NCI-H1436 (cell line): ENCODE results near the gene ETV6.
"Not testable (repeated sequence)": the region's sequence is repeated elsewhere in the genome, so short reads cannot be mapped to it uniquely, and the experiment has no call there.

ENCODE experiments used
- DNase-seq: peaks from one replicate; lab custom pipeline; 2025; lab: John Stamatoyannopoulos, UW

Gene ETV6

DNA sequence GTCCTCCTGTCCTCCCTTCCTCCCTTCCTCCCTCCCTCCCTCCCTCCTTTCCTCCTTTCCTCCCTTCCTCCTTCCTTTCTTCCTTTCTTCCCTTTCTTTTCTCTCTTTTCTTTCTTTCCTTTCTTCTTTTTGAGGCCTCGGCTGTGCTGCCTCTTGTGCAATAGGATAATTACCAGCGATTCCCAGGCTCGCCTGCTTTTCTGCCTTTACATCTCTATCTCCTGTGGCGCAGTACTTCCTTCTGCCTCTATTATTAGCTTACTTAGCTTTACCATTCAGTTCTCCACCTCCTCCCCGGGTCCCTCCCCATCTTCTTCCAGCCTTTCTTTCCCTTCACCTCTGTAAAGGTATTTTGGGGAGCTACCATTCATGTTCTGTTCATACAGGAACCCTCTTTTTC, 19.9 kb downstream of the ETV6 start:
- DNase-seq, result no peak

DNA sequence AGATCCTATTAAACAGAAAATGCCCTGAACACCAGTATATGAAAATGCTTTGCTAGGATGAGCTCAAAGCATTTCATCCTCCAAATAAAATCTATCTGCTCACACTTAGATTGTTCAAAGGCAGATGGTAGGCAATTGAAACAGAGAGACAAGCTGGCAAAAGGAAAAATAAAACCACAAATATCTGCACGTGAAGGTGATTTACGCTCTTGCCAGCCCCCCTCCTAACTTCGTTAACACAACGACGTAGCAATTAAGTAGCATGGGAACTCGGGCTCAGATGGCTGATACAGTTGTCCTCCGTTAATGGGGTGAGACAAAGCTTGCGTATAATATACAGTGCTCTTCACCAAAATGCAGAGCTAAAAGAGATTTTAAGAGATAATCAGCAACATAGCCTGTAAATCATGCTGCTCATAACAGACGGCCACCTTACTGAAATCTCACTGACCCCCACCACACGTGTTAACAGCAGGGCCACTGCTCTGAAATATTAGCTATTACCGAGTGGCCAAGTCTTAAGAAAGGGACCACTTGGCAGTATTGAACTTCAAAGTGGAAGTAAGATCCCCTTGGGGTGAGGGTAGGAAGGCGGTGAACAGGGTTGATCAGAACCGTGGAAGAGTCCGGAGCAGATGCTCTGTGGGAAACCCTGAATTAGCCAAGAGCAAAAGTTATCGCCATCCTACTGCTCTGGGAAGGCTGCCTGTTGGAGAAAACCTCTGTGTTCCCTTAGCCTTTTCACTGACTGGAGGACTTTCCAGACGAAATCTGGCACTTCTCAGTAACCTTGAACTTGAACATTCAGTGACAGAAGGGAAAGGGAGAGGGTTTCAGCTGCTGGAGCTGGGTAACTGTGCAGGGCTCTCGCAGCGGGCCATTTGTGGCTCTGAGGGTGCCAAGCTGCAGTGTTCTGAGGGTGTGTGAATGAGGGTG, 23.1 kb downstream of the ETV6 start:
- no peak for DNase-seq

DNA sequence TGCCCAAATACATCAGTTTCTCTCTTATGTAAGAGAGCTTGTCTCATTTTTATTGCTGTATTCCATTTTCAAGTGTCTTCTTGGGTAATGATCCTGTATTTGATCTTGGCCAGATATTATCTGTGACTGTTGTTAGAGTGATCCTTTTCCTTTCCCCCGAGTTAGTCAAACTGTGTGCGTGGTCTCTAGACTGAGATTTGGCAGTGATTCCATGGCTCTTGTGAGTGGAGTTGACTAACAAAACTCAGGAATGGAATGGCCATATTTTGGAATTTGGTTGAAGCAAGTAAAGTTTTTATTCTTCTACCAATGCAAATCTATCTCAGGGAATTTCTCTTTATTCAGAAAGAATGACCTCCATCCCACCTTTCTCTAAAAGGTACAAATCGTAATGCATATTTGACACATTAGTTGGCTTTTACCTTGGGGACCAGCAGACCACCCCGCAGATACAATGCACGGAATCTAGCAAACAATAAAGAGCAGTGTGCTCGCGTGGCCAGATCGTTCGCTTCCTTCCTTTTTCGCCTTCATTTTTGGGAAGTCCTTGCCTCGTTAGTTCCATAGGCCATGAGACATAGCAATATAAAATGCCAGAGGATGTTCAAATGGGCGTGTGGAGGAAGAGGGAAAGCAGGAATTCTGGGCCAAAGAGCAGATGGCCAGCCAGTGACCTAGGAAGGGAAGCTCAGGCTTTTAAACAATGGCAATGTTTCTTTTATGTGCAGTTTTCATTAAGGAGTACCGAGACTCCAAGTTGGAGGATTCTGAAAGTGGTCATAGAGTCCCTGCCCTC, 24.4 kb downstream of the ETV6 start:
- DNase-seq, result no peak

DNA sequence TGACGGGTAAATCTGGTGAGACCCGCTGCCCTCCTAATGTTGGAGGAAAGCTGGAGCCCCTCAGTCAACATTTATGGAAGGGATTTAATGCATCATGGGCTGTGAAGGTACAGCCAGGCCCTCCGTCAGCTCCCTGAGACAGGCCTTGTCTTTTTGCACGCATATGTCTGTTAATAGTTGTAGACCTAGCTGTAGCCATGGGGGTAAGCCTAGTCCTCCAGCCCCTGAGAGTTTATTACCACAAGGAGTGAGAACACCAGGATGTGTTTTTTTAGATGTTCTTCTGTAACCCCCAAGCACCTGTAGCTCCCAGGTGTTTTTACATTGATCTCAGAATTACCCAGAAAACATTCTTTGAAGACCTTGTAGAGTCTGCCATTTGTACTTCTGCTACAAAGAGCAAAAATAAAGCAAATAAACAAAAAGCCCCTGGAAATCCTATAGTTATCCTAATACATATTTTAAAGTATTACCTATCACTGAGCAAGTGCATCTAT, 25.5 kb downstream of the ETV6 start:
- no peak for DNase-seq

DNA sequence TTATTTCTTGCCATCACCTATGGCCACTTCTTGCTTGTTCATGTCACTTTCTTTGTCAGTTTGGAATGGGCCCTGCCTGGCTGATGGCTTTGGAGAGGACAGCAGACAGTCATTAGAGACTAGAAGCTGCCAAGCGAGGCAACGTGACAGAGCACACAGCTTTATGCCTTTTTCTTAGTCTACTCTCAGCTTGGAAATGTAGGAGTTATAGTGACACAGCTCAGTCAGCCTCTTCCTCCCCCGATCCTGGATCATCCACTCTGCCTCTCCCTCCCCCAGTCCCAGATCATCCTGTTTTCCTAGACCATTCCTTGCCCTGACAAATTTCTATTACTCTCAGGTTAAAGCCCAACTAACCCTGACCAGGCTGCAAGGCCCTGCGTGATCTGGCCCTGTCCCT, 26.6 kb downstream of the ETV6 start:
- DNase-seq, result no peak

DNA sequence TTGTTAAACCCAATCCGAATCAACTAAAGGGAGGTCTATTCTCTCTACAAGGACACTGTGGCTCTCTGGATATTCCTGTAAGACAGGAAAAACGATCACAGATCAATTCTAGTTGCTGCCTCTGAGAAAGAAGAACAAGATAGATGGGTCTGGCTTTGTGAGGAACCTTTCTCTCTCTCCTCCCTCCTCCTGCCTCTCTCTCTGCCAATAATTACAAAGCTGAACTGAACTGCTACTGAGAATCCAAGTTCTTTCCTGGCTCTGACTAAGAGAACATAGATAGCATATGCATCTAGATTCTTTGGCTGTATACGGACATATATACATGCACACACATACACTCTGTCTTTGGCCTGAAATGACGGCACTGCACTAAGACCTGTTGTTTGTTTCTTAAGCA, 27.6 kb downstream of the ETV6 start:
- no peak for DNase-seq

DNA sequence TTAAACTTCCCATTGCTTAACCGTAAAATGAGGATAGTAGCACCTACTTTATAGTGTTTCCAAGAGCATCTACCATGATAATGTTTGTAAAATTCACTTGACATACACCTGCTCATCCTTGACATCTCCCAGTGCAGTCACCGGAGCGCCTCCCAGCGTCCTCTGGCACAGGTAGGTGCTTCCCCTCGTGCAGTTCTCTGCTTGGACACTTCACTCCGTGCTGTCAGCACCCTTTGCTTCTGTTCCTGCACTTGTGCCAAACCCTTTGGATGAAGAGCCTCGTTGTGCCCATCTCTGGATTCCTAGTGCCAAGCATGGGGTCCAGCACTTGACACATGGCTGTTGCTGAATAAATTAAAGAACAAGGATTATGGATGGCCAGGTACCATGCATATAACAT, 28.3 kb downstream of the ETV6 start:
- DNase-seq, result no peak

DNA sequence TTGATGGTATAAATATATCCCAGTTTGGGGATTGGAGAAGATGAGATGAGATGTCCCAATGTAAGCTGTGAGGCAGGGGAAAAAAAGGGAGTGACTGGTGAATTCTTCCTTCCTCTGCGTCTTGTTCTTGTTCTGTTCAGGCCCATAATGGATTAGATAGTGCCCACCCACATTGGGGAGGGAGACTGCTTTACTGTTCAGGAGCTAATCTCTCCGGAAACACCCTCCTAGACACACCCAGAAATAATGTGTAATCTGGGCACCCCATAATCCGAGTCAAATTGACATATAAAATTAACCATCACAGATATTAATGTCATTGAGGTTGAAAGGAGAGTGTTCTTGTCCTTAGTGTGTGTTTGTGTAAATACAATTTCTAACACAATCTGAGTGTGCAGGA, 29.3 kb downstream of the ETV6 start:
- DNase-seq, result no peak

DNA sequence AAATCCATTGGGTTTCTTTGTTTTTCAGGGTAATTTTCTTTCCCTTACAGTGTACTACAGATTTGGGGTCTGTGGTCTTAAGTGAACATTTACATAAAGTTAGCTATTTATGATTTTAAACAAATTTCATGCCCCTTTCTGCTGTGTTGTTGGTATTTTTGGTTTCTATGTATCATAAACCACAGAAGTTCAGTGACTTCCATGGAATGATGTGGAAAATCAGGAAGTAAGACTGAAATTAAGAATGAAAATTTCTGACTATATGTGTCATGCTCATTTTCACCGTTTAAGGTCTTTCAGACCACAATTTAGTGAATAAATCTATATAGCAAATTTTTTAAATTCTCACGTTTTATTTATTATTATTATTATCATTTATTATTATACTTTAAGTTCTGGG, 31.7 kb downstream of the ETV6 start:
- no peak for DNase-seq

DNA sequence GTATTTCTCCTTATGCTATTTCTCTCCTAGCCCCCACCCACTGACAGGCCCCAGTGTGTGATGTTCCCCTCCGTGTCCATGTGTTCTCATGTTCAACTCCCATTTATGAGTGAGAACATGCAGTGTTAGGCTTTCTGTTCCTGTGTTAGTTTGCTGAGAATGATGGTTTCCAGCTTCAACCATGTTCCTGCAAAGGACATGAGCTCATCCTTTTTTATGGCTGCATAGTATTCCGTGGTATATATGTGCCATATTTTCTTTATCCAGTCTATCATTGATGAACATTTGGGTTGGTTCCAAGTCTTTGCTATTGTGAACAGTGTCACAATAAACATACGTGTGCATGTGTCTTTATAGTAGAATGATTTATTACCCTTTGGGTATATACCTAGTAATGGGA, 32.2 kb downstream of the ETV6 start:
- DNase-seq, result not testable (repeated sequence)

DNA sequence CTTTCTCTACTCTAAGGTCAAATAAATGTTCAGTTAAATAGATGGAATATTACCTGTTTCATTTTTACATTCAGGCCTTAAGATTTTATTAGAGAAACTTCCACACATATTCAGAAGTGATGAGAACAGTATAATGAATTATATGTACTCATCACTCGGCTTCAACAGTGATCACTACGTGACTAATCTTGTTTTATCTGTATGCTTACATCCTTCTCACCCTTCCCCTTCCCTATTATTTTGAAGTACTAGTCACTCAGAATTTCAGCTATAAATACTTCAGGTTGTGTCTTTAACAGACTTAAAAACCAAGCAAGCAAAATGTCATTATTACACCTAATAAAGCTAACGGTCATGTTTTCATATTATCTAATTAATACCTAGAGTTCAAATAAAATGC, 34.9 kb downstream of the ETV6 start:
- DNase-seq, result no peak

DNA sequence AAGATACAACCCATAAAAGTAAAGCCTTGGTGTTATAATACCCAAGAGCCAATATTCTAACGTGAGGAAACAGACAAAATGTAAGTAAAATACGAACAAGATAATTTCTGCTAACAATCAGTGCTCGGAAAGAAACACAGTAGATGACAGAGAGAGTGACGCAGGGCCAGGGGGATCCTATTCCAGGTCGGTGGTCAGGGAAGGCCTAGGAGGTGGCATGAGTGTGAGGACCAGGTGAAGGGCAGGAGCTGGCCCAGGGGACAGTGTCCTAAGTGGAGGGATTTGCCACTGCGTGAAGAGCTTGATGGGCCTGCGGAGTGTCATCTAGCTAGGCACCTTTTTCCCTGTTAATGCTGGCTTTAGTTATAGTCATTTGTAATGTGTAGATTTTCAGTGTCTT, 35.3 kb downstream of the ETV6 start:
- no peak for DNase-seq

DNA sequence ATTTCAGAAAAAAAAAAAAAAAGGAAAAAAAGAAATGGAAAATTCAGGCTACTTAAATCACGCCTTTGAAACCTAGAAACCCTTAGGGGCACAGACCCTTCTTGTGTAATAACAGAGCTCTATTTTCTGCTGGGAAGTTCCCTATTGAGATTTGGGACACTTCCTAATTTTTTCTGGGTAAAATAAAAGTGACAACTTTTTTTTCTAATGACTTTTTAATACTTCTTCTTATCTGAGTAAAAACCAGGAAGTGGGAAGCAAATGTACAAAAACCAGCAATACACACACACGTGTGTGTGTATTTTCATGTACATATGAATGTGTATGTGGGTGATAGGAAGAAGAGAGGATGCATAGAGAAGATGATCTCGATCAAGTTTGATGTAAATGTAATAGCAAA, 35.8 kb downstream of the ETV6 start:
- DNase-seq, result no peak

DNA sequence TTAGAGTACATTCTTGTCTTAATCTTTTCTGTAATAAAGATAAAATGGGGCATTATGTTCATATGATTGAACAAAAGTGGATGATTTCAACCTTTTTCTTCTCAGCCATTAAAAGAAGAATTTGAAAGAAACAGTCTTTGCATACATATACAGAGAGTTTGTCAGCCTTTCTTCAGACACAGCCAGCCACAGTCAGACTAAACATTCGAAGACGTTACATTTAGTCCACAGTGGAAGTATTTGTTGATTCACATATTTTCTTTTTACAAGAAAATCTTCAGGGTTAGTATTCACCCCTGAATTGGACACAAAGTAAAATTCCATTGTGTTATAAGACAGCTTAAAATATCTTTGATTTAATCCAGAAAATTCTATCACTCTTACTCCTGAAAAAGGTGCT, 36.2 kb downstream of the ETV6 start:
- no peak for DNase-seq

DNA sequence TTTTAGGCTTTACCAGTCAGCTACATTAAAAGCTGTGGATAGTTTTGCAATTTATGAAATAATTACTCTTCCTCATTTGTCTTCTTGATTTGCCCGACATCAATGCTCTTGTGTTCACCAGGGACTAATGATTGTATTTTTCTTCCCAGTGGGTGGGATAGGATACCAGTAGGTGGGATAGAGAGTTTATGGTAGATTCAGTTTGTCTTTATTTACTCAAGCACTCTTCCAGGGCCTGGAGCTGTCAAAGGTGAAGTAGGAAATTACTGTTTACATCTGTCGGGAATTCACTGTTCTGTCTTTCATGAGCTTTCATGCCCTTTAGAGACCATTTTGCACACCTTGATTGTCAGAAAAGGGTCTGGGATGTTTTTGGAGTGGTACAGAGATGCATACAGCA, 36.6 kb downstream of the ETV6 start:
- DNase-seq, result no peak

DNA sequence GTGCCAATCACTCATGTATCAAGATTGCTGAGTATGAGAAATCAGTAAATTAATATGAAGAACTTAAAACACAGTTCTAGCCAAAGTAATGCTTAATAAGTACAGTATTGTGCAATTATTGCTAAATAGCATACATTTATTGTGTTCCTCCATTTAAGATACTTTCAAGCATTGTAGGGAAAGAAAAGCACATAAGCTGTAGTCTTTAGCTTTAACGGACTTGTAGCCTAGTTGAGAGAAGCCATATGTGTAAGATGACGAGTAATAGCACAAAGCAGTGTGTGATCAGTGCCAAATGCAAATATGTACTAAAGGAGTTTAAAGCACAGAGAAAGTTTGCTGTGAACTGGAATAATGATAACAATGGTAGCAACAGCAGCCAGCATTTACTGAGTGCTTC, 38.1 kb downstream of the ETV6 start:
- DNase-seq, result no peak

DNA sequence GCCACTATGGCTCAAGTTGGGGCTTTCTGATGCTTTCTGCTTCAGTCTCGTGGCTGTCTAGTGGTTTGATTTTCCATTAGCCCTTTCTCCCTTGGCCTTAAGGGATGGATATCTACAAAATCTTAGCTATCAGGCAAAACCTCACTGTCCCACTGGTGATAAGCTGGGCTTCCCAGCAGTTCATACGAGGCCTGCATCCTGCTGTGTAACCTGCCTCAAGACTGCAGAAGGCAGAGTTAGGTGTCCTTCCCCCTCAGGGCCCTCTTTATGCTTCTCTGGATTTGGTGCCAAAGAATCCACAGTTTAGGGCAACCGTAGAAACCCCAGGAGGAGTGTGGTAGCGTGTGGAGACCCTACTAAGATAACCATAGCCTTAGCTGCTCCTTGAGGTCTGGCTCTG, 38.9 kb downstream of the ETV6 start:
- no peak for DNase-seq

DNA sequence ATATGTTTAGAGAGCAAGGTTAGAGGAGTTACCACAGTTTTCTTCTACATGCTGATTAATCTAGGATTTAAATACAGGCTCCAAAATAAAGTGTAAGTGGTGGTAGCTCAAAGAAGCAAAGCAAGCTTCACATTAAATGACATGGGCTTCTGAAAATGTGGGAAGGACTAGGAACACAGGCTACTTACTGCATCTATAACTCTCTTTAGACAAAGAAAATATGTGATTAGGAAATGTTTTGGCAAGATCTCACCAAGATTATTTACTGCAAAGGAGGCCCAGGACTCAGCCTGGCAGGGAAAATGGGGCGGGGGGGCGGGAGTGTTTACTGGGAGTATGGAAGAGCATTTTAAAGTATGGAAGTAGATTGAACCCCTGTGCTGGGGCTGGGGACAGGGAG, 39.4 kb downstream of the ETV6 start:
- no peak for DNase-seq

DNA sequence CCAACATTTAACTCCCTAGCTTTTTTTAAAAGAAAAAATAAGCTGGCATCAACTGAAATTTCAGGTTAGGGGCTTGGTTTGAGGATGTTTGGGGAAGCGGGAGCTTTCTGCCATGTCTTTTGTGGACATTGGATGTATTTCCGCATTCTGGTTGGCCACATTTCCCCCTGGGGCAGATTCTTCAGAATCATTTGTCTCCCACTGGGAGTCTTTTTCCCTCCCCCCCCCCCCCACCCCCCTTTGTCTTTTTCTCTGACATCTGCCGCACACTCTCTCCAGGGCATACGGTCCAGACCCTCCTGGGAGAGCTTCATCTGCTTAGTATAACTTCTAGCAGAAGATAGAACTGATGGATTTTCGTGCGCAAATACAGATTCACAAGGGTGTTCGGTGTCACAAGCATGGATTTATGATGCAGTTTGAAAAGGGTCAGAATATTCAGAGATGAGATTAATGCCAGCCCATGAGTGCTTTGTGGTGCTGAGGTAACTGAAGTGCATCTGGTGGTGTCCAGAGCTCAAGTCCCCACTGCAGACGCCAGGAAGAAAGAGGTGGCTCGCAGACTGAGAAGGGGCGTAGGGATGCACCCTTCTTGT, 40.2 kb downstream of the ETV6 start:
- peak; percentile 41 for DNase-seq

DNA sequence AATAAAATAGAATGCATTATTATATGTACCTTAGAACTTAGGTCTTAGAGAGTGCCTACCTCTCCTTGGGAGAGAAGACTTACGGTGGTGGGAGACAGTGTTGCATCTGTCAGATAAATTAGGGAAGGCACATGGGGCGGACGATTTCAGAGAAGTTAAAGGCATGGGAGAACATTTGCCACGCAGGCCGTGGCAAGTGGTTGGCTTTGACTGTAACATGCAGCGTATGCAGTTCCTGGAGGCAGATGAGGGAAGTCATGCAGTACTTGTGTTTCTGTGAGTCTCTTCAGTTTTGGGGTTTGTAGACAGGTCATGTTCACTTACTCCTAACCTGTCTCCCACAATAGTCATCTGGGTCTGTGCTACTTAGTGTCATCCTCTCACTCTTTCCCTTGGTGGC, 43.6 kb downstream of the ETV6 start:
- no peak for DNase-seq

DNA sequence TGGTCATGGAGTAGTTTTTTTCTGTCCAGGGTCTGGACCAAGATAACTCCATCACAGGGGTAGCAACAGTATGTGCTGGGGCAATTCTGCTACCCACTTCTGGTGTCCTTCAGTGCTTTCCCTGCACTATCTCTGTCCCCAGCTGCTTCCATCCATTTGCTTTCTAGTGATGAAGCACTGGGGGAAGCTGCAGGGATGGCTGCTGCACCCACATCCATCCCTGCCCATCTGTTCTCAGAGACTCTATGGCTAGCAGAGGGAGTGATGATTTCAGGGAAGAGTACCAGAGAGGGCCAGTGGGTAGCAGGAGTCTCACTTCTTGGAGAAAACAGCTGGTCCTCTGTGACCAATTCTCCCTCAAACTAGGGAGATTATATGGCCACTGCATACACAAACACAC, 44.1 kb downstream of the ETV6 start:
- no peak for DNase-seq

DNA sequence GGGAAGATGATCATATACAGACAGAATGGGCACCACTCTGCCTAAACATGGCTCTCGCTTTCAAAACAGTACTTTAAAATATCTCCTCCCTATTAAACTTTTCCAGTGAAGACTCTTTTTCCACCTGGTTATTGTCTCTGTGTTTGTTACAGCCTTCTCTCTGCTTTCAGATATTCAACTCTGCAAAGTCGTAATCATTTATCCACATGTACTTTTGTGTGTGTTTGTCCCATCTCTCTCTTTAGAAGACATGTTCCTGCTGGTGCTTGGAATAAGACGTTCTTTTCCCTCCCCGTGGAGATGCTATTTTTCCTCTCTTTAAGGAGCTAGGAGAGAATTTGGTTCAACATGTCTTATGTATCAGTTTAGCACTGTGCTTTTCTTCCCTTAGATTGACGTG, 45.1 kb downstream of the ETV6 start:
- no peak for DNase-seq

DNA sequence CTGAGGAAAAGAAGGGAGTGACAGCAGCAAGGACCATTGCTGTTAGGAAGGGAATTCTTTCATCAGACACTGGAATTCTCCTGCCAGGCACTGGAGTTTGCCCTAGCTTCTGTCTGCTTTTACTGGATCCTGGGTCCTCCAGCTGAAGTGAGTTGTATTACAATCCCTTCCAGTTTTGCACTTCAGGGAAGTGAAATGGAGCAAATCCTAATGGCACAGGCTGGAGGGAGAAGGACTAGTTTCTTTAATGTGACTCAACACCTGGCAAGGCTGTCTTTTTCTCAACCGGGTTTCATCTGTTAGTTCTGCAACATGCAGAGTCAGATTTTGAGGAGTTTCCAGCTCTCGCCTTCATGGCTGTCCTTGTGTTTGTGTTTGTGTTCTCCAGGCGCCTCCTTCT, 45.8 kb downstream of the ETV6 start:
- no peak for DNase-seq
